Measurements from ENCODE around the gene ZNF365.

GRCh38 chr10:62426600-62426999 is 52.4 kb downstream of the ZNF365 start:
- TF ChIP-seq CTCF (IDR thresholded peaks at IDR 0.05), result no peak
- no peak for TF ChIP-seq ZNF416 (CRISPR knock-in tag; IDR thresholded peaks at IDR 0.05)
- no peak for TF ChIP-seq SMAD3 (CRISPR knock-in tag; IDR thresholded peaks at IDR 0.05; ENCODE audit: borderline replicate concordance)
- no peak for TF ChIP-seq CDX4 (CRISPR knock-in tag; IDR thresholded peaks at IDR 0.05; ENCODE audit: borderline replicate concordance)
- TF ChIP-seq ZNF138 (CRISPR knock-in tag; conservative IDR thresholded peaks at IDR 0.05), result no peak
- TF ChIP-seq ZMAT4 (CRISPR knock-in tag; IDR thresholded peaks at IDR 0.05), result no peak
- no peak for TF ChIP-seq MAX (CRISPR knock-in tag; IDR thresholded peaks at IDR 0.05)
- no peak for TF ChIP-seq NR2C2 (CRISPR knock-in tag; IDR thresholded peaks at IDR 0.05)
- TF ChIP-seq E2F4 (CRISPR knock-in tag; IDR thresholded peaks at IDR 0.05; ENCODE audit: borderline replicate concordance, low read depth), result no peak
- TF ChIP-seq TEAD4 (CRISPR knock-in tag; IDR thresholded peaks at IDR 0.05), result no peak
- no peak for TF ChIP-seq RELA (CRISPR knock-in tag; IDR thresholded peaks at IDR 0.05; ENCODE audit: borderline replicate concordance)
- no peak for TF ChIP-seq GABPB1 (CRISPR knock-in tag; IDR thresholded peaks at IDR 0.05)
- TF ChIP-seq ZNF512 (CRISPR knock-in tag; IDR thresholded peaks at IDR 0.05; ENCODE audit: borderline replicate concordance), result no peak

All from WTC11 (cell line).